H1 (cell line): ENCODE results near the gene MCUB. TPM values are rescaled to one million over a fixed set of nuclear protein-coding genes. Genes with fewer than 3 reads are reported as not detected.

ENCODE experiments used
- CTCF ChIA-PET: fragments of 300-600 bp; sonication (Branson Sonifier 250); formaldehyde crosslinking; loops from one replicate; lab custom pipeline; 2021; ENCODE audit not compliant: partially characterized antibody; lab: Charles Lee
- POLR2A ChIA-PET: fragments of 300-600 bp; sonication (Branson Sonifier 250); formaldehyde crosslinking; loops from one replicate; lab custom pipeline; 2021; ENCODE audit warnings: inconsistent platforms; ENCODE audit not compliant: partially characterized antibody; lab: Charles Lee
- DNase-seq, 2 experiments: peaks; one replicate each; pipeline versions ENCODE4 v3.0.0 to v3.0.0-alpha.2; 2010 to 2022; ENCODE audit warnings: low spot score in 2 of 2, low read depth in 1 of 2, mixed read lengths in 1 of 2
- FAIRE-seq: peaks from 2 replicates; lab custom pipeline; 2011; peaks lifted over from hg19 to GRCh38; lab: Jason Lieb, UNC
- H2AFZ ChIP-seq: 2 replicates; pipeline ENCODE4 v1.8.1; 2012; ENCODE audit warnings: low read length, inconsistent platforms
- H2AK5ac ChIP-seq: 2 replicates; pipeline ENCODE4 v1.6.1; 2013; ENCODE audit warnings: low read depth, low read length
- H2BK120ac ChIP-seq: replicated peaks from 2 replicates; pipeline ENCODE3; 2013; ENCODE audit warnings: low read depth, low read length, inconsistent platforms
- H2BK12ac ChIP-seq: 2 replicates; pipeline ENCODE4 v1.6.1; 2013; ENCODE audit warnings: low read depth, low read length
- H2BK15ac ChIP-seq: 2 replicates; pipeline ENCODE4 v1.6.1; 2013; ENCODE audit warnings: low read length
- H2BK20ac ChIP-seq: 2 replicates; pipeline ENCODE4 v1.6.1; 2013; ENCODE audit warnings: low read length
- H2BK5ac ChIP-seq: 2 replicates; pipeline ENCODE4 v1.6.1; 2013; ENCODE audit warnings: low read depth, low read length
- H3K14ac ChIP-seq: 2 replicates; pipeline ENCODE4 v1.6.1; 2013; ENCODE audit warnings: inconsistent platforms; ENCODE audit not compliant: insufficient read length
- H3K18ac ChIP-seq: 2 replicates; pipeline ENCODE4 v1.6.1; 2013; ENCODE audit warnings: low read length; ENCODE audit errors: extremely low read depth
- H3K23ac ChIP-seq: 2 replicates; pipeline ENCODE4 v1.6.1; 2013; ENCODE audit warnings: inconsistent platforms; ENCODE audit not compliant: insufficient read length
- H3K23me2 ChIP-seq: 2 replicates; pipeline ENCODE4 v1.6.1; 2013; ENCODE audit warnings: low read depth, low read length
- H3K27ac ChIP-seq: 2 replicates; pipeline ENCODE4 v1.6.1; 2011; ENCODE audit warnings: low read depth, low read length, inconsistent platforms
- H3K27me3 ChIP-seq, 4 experiments: replicated peaks in 1 of 4; 1 replicate in 1 of 4; 2 replicates in 3 of 4; pipeline versions ENCODE4 v1.6.1 to v1.8.1; 2011 to 2013; ENCODE audit warnings: low read length in 3 of 4, mild to moderate bottlenecking in 3 of 4, inconsistent platforms in 2 of 4, mixed read lengths in 2 of 4, moderate library complexity in 1 of 4; ENCODE audit not compliant: control insufficient read depth in 3 of 4, insufficient read depth in 3 of 4; ENCODE audit errors: extremely low read depth in 1 of 4
- H3K36me3 ChIP-seq, 4 experiments: 2 replicates each; pipeline versions ENCODE4 v1.6.1 to v1.8.1; 2011 to 2013; ENCODE audit warnings: mild to moderate bottlenecking in 4 of 4, low read length in 3 of 4, moderate library complexity in 2 of 4, control low read depth in 1 of 4, inconsistent platforms in 1 of 4; ENCODE audit not compliant: insufficient read depth in 4 of 4, control insufficient read depth in 2 of 4
- H3K4ac ChIP-seq: replicated peaks from 2 replicates; pipeline ENCODE3; 2013; ENCODE audit warnings: low read length, low read depth, mixed read lengths, inconsistent platforms; ENCODE audit not compliant: insufficient read length
- H3K4me1 ChIP-seq, 4 experiments: replicated peaks in 1 of 4; 1 replicate in 1 of 4; 2 replicates in 3 of 4; pipeline versions ENCODE4 v1.6.1 to v1.8.1; 2011 to 2013; ENCODE audit warnings: low read length in 3 of 4, inconsistent platforms in 2 of 4, mixed read lengths in 1 of 4; ENCODE audit not compliant: insufficient read depth in 4 of 4, control insufficient read depth in 3 of 4
- H3K4me2 ChIP-seq, 2 experiments: 2 replicates each; pipeline versions ENCODE4 v1.6.1 to v1.8.1; 2011 to 2013; ENCODE audit warnings: low read depth in 2 of 2, low read length in 2 of 2, control low read depth in 1 of 2, inconsistent platforms in 1 of 2, mild to moderate bottlenecking in 1 of 2; ENCODE audit not compliant: insufficient read depth in 1 of 2
- H3K4me3 ChIP-seq, 4 experiments: fragments of 200-600, 300-600 bp in 1 of 4; sonication (generic), shearing (Covaris generic), sonication (Bioruptor Twin) in 1 of 4; 2 replicates each; pipeline versions ENCODE4 v1.5.1 to v1.8.1; 2011 to 2016; ENCODE audit warnings: low read length in 4 of 4, low read depth in 3 of 4, control low read depth in 2 of 4, inconsistent platforms in 2 of 4, mild to moderate bottlenecking in 2 of 4, mixed read lengths in 1 of 4, moderate library complexity in 1 of 4; ENCODE audit not compliant: insufficient read depth in 2 of 4; ENCODE audit errors: extremely low read depth in 1 of 4
- H3K56ac ChIP-seq: replicated peaks from 2 replicates; pipeline ENCODE3; 2013; ENCODE audit warnings: low read depth, mild to moderate bottlenecking, mixed read lengths, low read length, inconsistent platforms; ENCODE audit not compliant: insufficient read length
- H3K79me1 ChIP-seq: 2 replicates; pipeline ENCODE4 v1.6.1; 2013; ENCODE audit warnings: low read depth, low read length, control low read depth
- H3K79me2 ChIP-seq, 2 experiments: 2 replicates each; pipeline versions ENCODE4 v1.6.1 to v1.8.1; 2012 to 2013; ENCODE audit warnings: low read length in 2 of 2, mild to moderate bottlenecking in 2 of 2, inconsistent platforms in 1 of 2; ENCODE audit not compliant: insufficient read depth in 2 of 2, control insufficient read depth in 1 of 2
- H3K9ac ChIP-seq, 4 experiments: replicated peaks in 1 of 4; 1 replicate in 1 of 4; 2 replicates in 3 of 4; pipeline versions ENCODE4 v1.6.1 to v1.8.1; 2011 to 2013; ENCODE audit warnings: low read depth in 3 of 4, low read length in 3 of 4, control low read depth in 2 of 4, mild to moderate bottlenecking in 2 of 4, moderate library complexity in 2 of 4, inconsistent platforms in 1 of 4; ENCODE audit errors: extremely low read depth in 1 of 4
- H3K9me3 ChIP-seq, 2 experiments: 2 replicates each; pipeline versions ENCODE4 v1.6.1 to v1.8.1; 2012 to 2013; ENCODE audit warnings: mild to moderate bottlenecking in 2 of 2, moderate library complexity in 2 of 2, control low read depth in 1 of 2, inconsistent platforms in 1 of 2, low read depth in 1 of 2, low read length in 1 of 2, mixed read lengths in 1 of 2; ENCODE audit not compliant: insufficient read depth in 2 of 2
- H4K20me1 ChIP-seq, 2 experiments: replicated peaks in 1 of 2; 2 replicates each; pipeline versions ENCODE3 to v1.8.1; 2011 to 2013; ENCODE audit warnings: inconsistent platforms in 2 of 2, low read length in 2 of 2, mild to moderate bottlenecking in 1 of 2; ENCODE audit not compliant: insufficient read depth in 2 of 2, control insufficient read depth in 1 of 2
- H4K5ac ChIP-seq: 2 replicates; pipeline ENCODE4 v1.6.1; 2013; ENCODE audit warnings: low read length, low read depth, mixed read lengths, inconsistent platforms; ENCODE audit not compliant: insufficient read length
- H4K8ac ChIP-seq: 2 replicates; pipeline ENCODE4 v1.8.0; 2013; ENCODE audit warnings: mild to moderate bottlenecking, moderate library complexity, low read length, inconsistent platforms; ENCODE audit not compliant: insufficient read depth; ENCODE audit errors: extremely low read depth
- H4K91ac ChIP-seq: replicated peaks from 2 replicates; pipeline ENCODE3; 2013; ENCODE audit warnings: low read length, mixed read lengths, inconsistent platforms; ENCODE audit not compliant: insufficient read length
- BCL11A ChIP-seq, 2 experiments: IDR thresholded peaks; one replicate each; pipeline ENCODE4 v1.6.1; 2011; ENCODE audit warnings: low read depth in 2 of 2, low read length in 2 of 2, mild to moderate bottlenecking in 2 of 2
- RXRA ChIP-seq: IDR thresholded peaks from 2 replicates; pipeline ENCODE4 v1.6.1; 2011; ENCODE audit warnings: low read depth, mild to moderate bottlenecking, low read length, moderate library complexity; ENCODE audit not compliant: insufficient read depth
- SIRT6 ChIP-seq: IDR thresholded peaks from one replicate; pipeline ENCODE4 v1.7.1; 2012; ENCODE audit warnings: low read length, inconsistent platforms
- WGBS, 2 experiments: shearing (Covaris generic) in 1 of 2; methylation state at CpG; one replicate each; pipeline versions ENCODE4 v1.1.6 to v1.1.7; 2013 to 2015; ENCODE audit warnings: low lambda C conversion rate in 2 of 2, mixed read lengths in 2 of 2, inconsistent platforms in 1 of 2, low coverage in 1 of 2, missing lambda C conversion rate in 1 of 2; ENCODE audit not compliant: insufficient replicate concordance in 2 of 2, insufficient coverage in 1 of 2, insufficient read length in 1 of 2; ENCODE audit errors: extremely low coverage in 1 of 2, missing lambda C conversion rate in 1 of 2; 5-methylcytosine and 5-hydroxymethylcytosine counted together
- polyA plus RNA-seq, 7 experiments: library from polyadenylated mRNA; depleted of rRNA in 3 of 7; stranded (reverse) in 5 of 7; unstranded in 2 of 7; fragments of >200 nt in 5 of 7; fragments of 200-250 nt in 2 of 7; gene quantifications; 1 replicate in 5 of 7; 2 replicates in 1 of 7; 4 replicates in 1 of 7; pipeline versions ENCODE4 v1.2.1 to v1.2.3, GENCODE V29; 2011 to 2013; ENCODE audit warnings: missing spikeins in 2 of 7, mixed read lengths in 2 of 7
- total RNA-seq: library from RNA; stranded (reverse); fragmentation: NEBNext Ultra II Directional; extraction: Animal tissue kit (Norgen Biotek cat#: 25700); gene quantifications from 2 replicates; pipeline ENCODE4 v1.2.1, GENCODE V29; 2021

Gene MCUB
- total and polyA plus RNA-seq, 2 of the 8 experiments (the other 6 are each of a cell fraction or from before 2014, with no cell fraction given), result 15.2 to 19.4 TPM

GRCh38 chr4:109662116-109662515, 102.1 kb downstream of the MCUB start:
- Histone ChIP-seq H3K18ac (no peak overlapping the region), H2BK15ac (no peak overlapping the region), H3K23me2 (no peaks in the 10 kb centered on the region), H3K4me3 (no peak overlapping the region), H2AK5ac (no peak overlapping the region), H2BK20ac (no peak overlapping the region), H3K9me3 (no peaks in the 10 kb centered on the region), H3K36me3 (no peaks in the 10 kb centered on the region), H4K8ac (no peak overlapping the region), H3K79me1 (no peaks in the 10 kb centered on the region; the same call in 1 of the 2 replicates), H2AFZ (no peak overlapping the region), H3K27me3 (no peaks in the 10 kb centered on the region), H3K9ac (no peak overlapping the region), H2BK5ac (no peak overlapping the region), H3K79me2 (no peaks in the 10 kb centered on the region), H3K27ac (no peak overlapping the region), H2BK12ac (no peak overlapping the region), H3K23ac (no peak overlapping the region), H3K4me1 (peaks cover 0 to 10% (median 2%) of the 10 kb centered on the region in 4 experiments; a peak in 4 of 7 replicates), H3K4me2 (no peak overlapping the region), H4K20me1 (no peaks in the 10 kb centered on the region), H3K56ac (no peak overlapping the region), H3K14ac (no peak overlapping the region), H4K5ac (no peak overlapping the region), H4K91ac (no peak overlapping the region), H2BK120ac (no peak overlapping the region), H3K4ac (no peak overlapping the region)
- DNase-seq (no peak), FAIRE-seq (no peak)
- 67% methylated on average over 2 of the region's 2 CpGs; no CpG with 5 or more reads in 1 of the 2 experiments for WGBS, 2 experiments
- ChIA-PET CTCF (interaction anchor here (0.8 to 3.4 kb wide), 7 partner anchors 10 to 46 kb away, joined by 3 to 17 read pairs (median 4); no protein-coding TSS in a partner anchor), POLR2A (interaction anchor here (0.9 to 1.4 kb wide), 2 partner anchors 26 to 30 kb away, joined by 3 read pairs; no protein-coding TSS in a partner anchor)
- TF ChIP-seq SIRT6 (no peak), BCL11A (IDR thresholded peaks at IDR 0.05; ENCODE audit: low read depth in 2 of 2, low read length in 2 of 2) (no peak), RXRA (no peak)
